ENCODE data around the gene STX16. TPM values are rescaled to one million over a fixed set of nuclear protein-coding genes. Genes with fewer than 3 reads are reported as not detected.
"Not testable (repeated sequence)": the region's sequence is repeated elsewhere in the genome, so short reads cannot be mapped to it uniquely, and the experiment has no call there.

The STX16 gene
- total RNA-seq, 1 donor from 2014 or later, result 50.4 TPM

- peak; percentile 42 for TF ChIP-seq CTCF (IDR thresholded peaks at IDR 0.05)
- H3K4me1 Mint-ChIP-seq (ENCODE audit: low read depth), result peaks cover 5% of the 10 kb centered on the region
- H3K27ac Mint-ChIP-seq (ENCODE audit: unreplicated experiment), result no peak overlapping the region
- no peak for DNase-seq (ENCODE audit: low spot score)
- H3K9me3 Mint-ChIP-seq (ENCODE audit: low read depth), result no peaks in the 10 kb centered on the region
- H3K36me3 Mint-ChIP-seq (ENCODE audit: low read depth), result no peaks in the 10 kb centered on the region
- H3K4me3 Mint-ChIP-seq (ENCODE audit: unreplicated experiment), result no peak overlapping the region
- no peaks in the 10 kb centered on the region for H3K27me3 Mint-ChIP-seq (ENCODE audit: low read depth)
These were observed 11.6 kb upstream of the STX16 start for GRCh38 chr20:58639182-58640146.

GRCh38 chr20:58640446-58640845, 10.6 kb upstream of the STX16 start:
- Mint-ChIP-seq H3K36me3 (ENCODE audit: low read depth) (no peaks in the 10 kb centered on the region), H3K9me3 (ENCODE audit: low read depth) (no peaks in the 10 kb centered on the region), H3K27ac (ENCODE audit: unreplicated experiment) (no peak overlapping the region), H3K4me1 (ENCODE audit: low read depth) (peaks cover 5% of the 10 kb centered on the region), H3K27me3 (ENCODE audit: low read depth) (no peaks in the 10 kb centered on the region), H3K4me3 (ENCODE audit: unreplicated experiment) (no peak overlapping the region)
- no peak for TF ChIP-seq CTCF (IDR thresholded peaks at IDR 0.05)
- no peak for DNase-seq (ENCODE audit: low spot score)

- no peak overlapping the region for H3K27ac Mint-ChIP-seq (ENCODE audit: unreplicated experiment)
- H3K4me1 Mint-ChIP-seq (ENCODE audit: low read depth), result peaks cover 20% of the 10 kb centered on the region
- no peak for DNase-seq (ENCODE audit: low spot score)
- H3K36me3 Mint-ChIP-seq (ENCODE audit: low read depth), result no peaks in the 10 kb centered on the region
- no peak for TF ChIP-seq CTCF (IDR thresholded peaks at IDR 0.05)
- H3K4me3 Mint-ChIP-seq (ENCODE audit: unreplicated experiment), result no peak overlapping the region
- H3K9me3 Mint-ChIP-seq (ENCODE audit: low read depth), result no peaks in the 10 kb centered on the region
- no peaks in the 10 kb centered on the region for H3K27me3 Mint-ChIP-seq (ENCODE audit: low read depth)
These were observed 8.6 kb upstream of the STX16 start for GRCh38 chr20:58642441-58642840.

- H3K27me3 Mint-ChIP-seq (ENCODE audit: low read depth); H3K36me3 Mint-ChIP-seq (ENCODE audit: low read depth); H3K4me3 Mint-ChIP-seq (ENCODE audit: unreplicated experiment); H3K27ac Mint-ChIP-seq (ENCODE audit: unreplicated experiment); H3K9me3 Mint-ChIP-seq (ENCODE audit: low read depth); DNase-seq (ENCODE audit: low spot score): not testable (repeated sequence)
- H3K4me1 Mint-ChIP-seq (ENCODE audit: low read depth), result peaks cover 25% of the 10 kb centered on the region
These were observed 8.2 kb upstream of the STX16 start for GRCh38 chr20:58642896-58643295.

DNA sequence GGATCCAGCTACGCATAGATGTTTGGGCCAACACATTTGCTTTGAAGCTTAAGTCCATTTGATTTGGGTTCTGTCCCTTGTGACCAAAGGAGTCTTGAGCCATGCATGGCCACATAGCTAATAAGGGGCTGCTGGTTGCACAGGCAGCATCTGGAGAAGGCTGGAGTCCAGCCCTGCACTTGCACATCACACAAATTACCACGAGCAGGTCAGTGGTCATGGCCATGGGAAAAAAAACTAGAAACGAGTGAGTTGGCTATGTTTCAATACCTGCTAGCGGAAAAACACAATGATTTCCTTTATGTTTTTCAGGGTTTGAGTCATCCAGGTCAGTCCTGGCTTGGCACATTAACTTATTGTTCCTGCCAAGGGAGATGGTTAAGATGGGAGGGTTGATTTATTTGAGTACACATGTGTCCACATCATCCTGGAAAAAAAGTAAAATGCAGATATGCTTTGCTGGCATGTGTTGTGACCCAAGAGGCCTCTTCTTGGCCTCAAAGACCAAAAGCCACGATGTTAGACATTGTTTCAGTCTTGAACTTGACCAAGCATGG, 5.6 kb upstream of the STX16 start:
- Mint-ChIP-seq H3K9me3 (ENCODE audit: low read depth) (no peaks in the 10 kb centered on the region), H3K27ac (ENCODE audit: unreplicated experiment) (no peak overlapping the region), H3K36me3 (ENCODE audit: low read depth) (no peaks in the 10 kb centered on the region), H3K27me3 (ENCODE audit: low read depth) (no peaks in the 10 kb centered on the region), H3K4me1 (ENCODE audit: low read depth) (peaks cover 34% of the 10 kb centered on the region), H3K4me3 (ENCODE audit: unreplicated experiment) (no peak overlapping the region)
- no peak for TF ChIP-seq CTCF (IDR thresholded peaks at IDR 0.05)
- no peak for DNase-seq (ENCODE audit: low spot score)
